Neural crest cell (in vitro differentiated cells): ENCODE results near the gene AOX1. TPM values are rescaled to one million over a fixed set of nuclear protein-coding genes. Genes with fewer than 3 reads are reported as not detected.
A peak's percentile ranks its signal among the peaks of the same experiment; 100 is the strongest.

ENCODE experiments used
- DNase-seq: peaks from one replicate; pipeline ENCODE4 v3.0.0; 2021; ENCODE audit warnings: low read depth, mixed read lengths, low spot score
- H3K27ac Mint-ChIP-seq: one replicate; pipeline ENCODE4 v1.8.0; 2021; ENCODE audit warnings: mild to moderate bottlenecking, mixed read lengths; ENCODE audit not compliant: unreplicated experiment
- H3K27me3 Mint-ChIP-seq: 2 replicates; pipeline ENCODE4 v1.8.0; 2021; ENCODE audit warnings: low read depth, mild to moderate bottlenecking, mixed read lengths
- H3K36me3 Mint-ChIP-seq: 2 replicates; pipeline ENCODE4 v1.8.0; 2021; ENCODE audit warnings: low read depth, mild to moderate bottlenecking, mixed read lengths
- H3K4me1 Mint-ChIP-seq: 2 replicates; pipeline ENCODE4 v1.8.0; 2021; ENCODE audit warnings: mixed read lengths
- H3K4me3 Mint-ChIP-seq: one replicate; pipeline ENCODE4 v1.8.0; 2021; ENCODE audit warnings: mild to moderate bottlenecking, mixed read lengths
- H3K9me3 Mint-ChIP-seq: 2 replicates; pipeline ENCODE4 v1.8.0; 2021; ENCODE audit warnings: mixed read lengths
- total RNA-seq: library from RNA; stranded (reverse); gene quantifications from 2 replicates; pipeline ENCODE4 v1.2.1, GENCODE V29; 2021
- TF ChIP-seq, protein P1 (sequence below): fragments of 200-600 bp; sonication (generic); conservative IDR thresholded peaks from 2 replicates; pipeline ENCODE4 v1.5.0; 2021; ENCODE audit warnings: antibody characterized with exemption, mild to moderate bottlenecking

The AOX1 gene
- total RNA-seq, 1 donor from 2014 or later: 4.3 TPM

GRCh38 chr2:200587007-200587616 lies 1.3 kb downstream of the AOX1 start:
- Mint-ChIP-seq H3K36me3 (no peaks in the 10 kb centered on the region), H3K4me3 (peak overlapping the region; percentile 20), H3K27me3 (peaks cover 24% of the 10 kb centered on the region), H3K9me3 (no peaks in the 10 kb centered on the region), H3K4me1 (peaks cover 14% of the 10 kb centered on the region), H3K27ac (no peak overlapping the region)
- TF ChIP-seq, protein P1, sequence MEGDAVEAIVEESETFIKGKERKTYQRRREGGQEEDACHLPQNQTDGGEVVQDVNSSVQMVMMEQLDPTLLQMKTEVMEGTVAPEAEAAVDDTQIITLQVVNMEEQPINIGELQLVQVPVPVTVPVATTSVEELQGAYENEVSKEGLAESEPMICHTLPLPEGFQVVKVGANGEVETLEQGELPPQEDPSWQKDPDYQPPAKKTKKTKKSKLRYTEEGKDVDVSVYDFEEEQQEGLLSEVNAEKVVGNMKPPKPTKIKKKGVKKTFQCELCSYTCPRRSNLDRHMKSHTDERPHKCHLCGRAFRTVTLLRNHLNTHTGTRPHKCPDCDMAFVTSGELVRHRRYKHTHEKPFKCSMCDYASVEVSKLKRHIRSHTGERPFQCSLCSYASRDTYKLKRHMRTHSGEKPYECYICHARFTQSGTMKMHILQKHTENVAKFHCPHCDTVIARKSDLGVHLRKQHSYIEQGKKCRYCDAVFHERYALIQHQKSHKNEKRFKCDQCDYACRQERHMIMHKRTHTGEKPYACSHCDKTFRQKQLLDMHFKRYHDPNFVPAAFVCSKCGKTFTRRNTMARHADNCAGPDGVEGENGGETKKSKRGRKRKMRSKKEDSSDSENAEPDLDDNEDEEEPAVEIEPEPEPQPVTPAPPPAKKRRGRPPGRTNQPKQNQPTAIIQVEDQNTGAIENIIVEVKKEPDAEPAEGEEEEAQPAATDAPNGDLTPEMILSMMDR: no peak
- no peak for DNase-seq

DNA sequence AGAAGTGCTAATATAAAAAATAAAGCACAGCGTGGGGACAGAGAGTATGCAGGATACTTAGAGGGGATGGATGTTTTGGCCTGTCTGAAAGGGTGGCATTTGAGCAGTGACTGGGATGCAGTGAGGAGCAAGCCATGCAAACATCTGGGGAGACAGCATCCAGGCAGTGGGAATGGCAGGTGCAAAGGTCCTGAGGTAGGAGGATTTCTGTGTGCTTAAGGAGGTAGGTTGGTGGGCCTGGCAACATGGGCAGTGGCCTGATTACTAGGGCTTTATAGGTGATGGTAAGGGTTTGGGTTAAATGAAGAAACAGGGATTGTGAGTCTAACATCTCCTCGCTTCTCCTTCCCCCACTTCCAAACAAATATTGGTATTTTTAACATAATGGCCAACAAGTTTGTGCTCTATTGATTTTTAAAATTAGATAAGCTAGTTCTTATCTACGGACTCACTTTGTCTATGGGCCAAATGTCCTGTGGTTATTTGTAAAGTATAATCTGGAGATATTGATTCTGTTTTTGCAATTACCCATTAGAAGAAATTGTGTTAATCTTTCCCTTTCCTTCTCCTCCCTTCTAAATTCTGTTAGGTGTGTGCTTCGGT lies 2.4 kb downstream of the AOX1 start:
- Mint-ChIP-seq H3K4me1 (peaks cover 14% of the 10 kb centered on the region), H3K9me3 (no peaks in the 10 kb centered on the region), H3K27ac (no peak overlapping the region), H3K4me3 (no peak overlapping the region), H3K27me3 (peaks cover 30% of the 10 kb centered on the region), H3K36me3 (no peaks in the 10 kb centered on the region)
- TF ChIP-seq, protein P1: no peak
- no peak for DNase-seq

DNA sequence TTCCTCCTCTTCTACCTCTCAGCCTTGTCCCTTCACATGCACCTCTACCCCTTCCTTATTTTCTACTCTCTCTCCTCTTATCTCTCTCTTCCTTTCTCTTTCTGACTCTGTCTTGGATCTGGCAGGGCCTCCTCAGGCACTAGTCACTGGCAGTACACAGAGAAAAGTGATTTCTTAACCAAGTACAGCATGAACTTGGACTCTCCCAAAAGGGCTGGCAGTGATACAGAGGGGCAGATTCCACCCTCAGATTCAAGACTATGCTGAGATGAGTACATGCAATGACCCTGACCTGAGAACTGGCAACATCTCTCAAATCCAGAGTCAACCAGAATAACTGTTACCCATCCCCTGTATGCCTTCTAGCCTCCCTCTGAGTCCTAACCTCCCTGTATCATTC lies 4.3 kb downstream of the AOX1 start:
- TF ChIP-seq, protein P1: no peak
- Mint-ChIP-seq H3K36me3 (no peaks in the 10 kb centered on the region), H3K27me3 (peaks cover 30% of the 10 kb centered on the region), H3K4me3 (no peak overlapping the region), H3K27ac (no peak overlapping the region), H3K4me1 (peaks cover 10% of the 10 kb centered on the region), H3K9me3 (no peaks in the 10 kb centered on the region)
- DNase-seq: no peak

- Mint-ChIP-seq H3K4me3 (no peak overlapping the region), H3K36me3 (no peaks in the 10 kb centered on the region), H3K4me1 (peaks cover 2% of the 10 kb centered on the region), H3K27me3 (peaks cover 24% of the 10 kb centered on the region), H3K9me3 (no peaks in the 10 kb centered on the region), H3K27ac (no peak overlapping the region)
- TF ChIP-seq, protein P1: no peak
- DNase-seq: no peak
Observed at GRCh38 chr2:200591308-200591707, 5.5 kb downstream of the AOX1 start.

- H3K27me3 Mint-ChIP-seq: peaks cover 21% of the 10 kb centered on the region
- H3K9me3 Mint-ChIP-seq: no peaks in the 10 kb centered on the region
- no peaks in the 10 kb centered on the region for H3K4me1 Mint-ChIP-seq
- no peak overlapping the region for H3K4me3 Mint-ChIP-seq
- DNase-seq: no peak
- TF ChIP-seq, protein P1: no peak
- no peak overlapping the region for H3K27ac Mint-ChIP-seq
- H3K36me3 Mint-ChIP-seq: no peaks in the 10 kb centered on the region
Observed at GRCh38 chr2:200592406-200593075, 6.7 kb downstream of the AOX1 start.
